Neural cell (in vitro differentiated cells): ENCODE measurements around the gene STARD7.

Experiments
- EP300 ChIP-seq: fragments of 450-650 bp; conservative IDR thresholded peaks from 2 replicates; pipeline ENCODE4 v1.6.1; 2014; ENCODE audit warnings: antibody characterized with exemption, mild to moderate bottlenecking, moderate library complexity; ENCODE audit not compliant: poor library complexity, severe bottlenecking
- POLR2AphosphoS5 ChIP-seq: IDR thresholded peaks from 2 replicates; pipeline ENCODE4 v1.6.1; 2012
- RAD21 ChIP-seq: fragments of 450-650 bp; conservative IDR thresholded peaks from 2 replicates; pipeline ENCODE4 v1.6.1; 2014; ENCODE audit warnings: antibody characterized with exemption, mild to moderate bottlenecking, moderate library complexity
- TAF1 ChIP-seq: IDR thresholded peaks from 2 replicates; pipeline ENCODE4 v1.6.1; 2012; ENCODE audit warnings: low read depth
- TF ChIP-seq, protein P1 (sequence below): IDR thresholded peaks from 2 replicates; pipeline ENCODE4 v1.6.1; 2012; ENCODE audit warnings: borderline replicate concordance
- TF ChIP-seq, protein P2 (sequence below): fragments of 450-650 bp; IDR thresholded peaks from 2 replicates; pipeline ENCODE4 v1.5.1; 2014; ENCODE audit warnings: antibody characterized with exemption, mild to moderate bottlenecking, moderate library complexity; ENCODE audit not compliant: poor library complexity, severe bottlenecking

DNA sequence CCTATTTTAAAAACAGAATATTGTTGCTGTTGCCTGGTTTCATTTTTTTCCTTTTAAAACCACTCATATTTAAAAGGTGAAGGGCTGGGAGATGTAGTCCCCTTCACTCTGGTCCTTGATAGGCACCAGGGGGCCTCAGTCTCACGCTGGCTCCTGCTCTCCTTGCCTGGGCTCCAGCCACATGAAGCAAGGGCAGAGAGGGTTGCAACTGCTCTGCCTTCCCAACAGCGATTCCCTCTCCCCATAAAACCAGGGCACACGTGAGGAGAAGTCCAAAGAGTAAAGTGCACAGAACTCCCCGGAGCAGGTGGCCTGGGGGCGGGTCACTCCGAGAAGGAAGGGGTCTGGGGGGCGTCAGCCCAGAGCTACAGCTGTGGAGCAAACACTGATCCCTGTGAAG, 44.4 kb upstream of the STARD7 start:
- no peak for TF ChIP-seq RAD21
- no peak for TF ChIP-seq TAF1
- no peak for TF ChIP-seq EP300
- TF ChIP-seq POLR2AphosphoS5: no peak
- TF ChIP-seq, protein P1, sequence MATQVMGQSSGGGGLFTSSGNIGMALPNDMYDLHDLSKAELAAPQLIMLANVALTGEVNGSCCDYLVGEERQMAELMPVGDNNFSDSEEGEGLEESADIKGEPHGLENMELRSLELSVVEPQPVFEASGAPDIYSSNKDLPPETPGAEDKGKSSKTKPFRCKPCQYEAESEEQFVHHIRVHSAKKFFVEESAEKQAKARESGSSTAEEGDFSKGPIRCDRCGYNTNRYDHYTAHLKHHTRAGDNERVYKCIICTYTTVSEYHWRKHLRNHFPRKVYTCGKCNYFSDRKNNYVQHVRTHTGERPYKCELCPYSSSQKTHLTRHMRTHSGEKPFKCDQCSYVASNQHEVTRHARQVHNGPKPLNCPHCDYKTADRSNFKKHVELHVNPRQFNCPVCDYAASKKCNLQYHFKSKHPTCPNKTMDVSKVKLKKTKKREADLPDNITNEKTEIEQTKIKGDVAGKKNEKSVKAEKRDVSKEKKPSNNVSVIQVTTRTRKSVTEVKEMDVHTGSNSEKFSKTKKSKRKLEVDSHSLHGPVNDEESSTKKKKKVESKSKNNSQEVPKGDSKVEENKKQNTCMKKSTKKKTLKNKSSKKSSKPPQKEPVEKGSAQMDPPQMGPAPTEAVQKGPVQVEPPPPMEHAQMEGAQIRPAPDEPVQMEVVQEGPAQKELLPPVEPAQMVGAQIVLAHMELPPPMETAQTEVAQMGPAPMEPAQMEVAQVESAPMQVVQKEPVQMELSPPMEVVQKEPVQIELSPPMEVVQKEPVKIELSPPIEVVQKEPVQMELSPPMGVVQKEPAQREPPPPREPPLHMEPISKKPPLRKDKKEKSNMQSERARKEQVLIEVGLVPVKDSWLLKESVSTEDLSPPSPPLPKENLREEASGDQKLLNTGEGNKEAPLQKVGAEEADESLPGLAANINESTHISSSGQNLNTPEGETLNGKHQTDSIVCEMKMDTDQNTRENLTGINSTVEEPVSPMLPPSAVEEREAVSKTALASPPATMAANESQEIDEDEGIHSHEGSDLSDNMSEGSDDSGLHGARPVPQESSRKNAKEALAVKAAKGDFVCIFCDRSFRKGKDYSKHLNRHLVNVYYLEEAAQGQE: no peak
- TF ChIP-seq, protein P2, sequence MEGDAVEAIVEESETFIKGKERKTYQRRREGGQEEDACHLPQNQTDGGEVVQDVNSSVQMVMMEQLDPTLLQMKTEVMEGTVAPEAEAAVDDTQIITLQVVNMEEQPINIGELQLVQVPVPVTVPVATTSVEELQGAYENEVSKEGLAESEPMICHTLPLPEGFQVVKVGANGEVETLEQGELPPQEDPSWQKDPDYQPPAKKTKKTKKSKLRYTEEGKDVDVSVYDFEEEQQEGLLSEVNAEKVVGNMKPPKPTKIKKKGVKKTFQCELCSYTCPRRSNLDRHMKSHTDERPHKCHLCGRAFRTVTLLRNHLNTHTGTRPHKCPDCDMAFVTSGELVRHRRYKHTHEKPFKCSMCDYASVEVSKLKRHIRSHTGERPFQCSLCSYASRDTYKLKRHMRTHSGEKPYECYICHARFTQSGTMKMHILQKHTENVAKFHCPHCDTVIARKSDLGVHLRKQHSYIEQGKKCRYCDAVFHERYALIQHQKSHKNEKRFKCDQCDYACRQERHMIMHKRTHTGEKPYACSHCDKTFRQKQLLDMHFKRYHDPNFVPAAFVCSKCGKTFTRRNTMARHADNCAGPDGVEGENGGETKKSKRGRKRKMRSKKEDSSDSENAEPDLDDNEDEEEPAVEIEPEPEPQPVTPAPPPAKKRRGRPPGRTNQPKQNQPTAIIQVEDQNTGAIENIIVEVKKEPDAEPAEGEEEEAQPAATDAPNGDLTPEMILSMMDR: no peak
